Neural progenitor cell (in vitro differentiated cells): ENCODE results near the gene STOML2.

Experiments used
- CTCF ChIP-seq: fragments of 200-600 bp; sonication (generic); IDR thresholded peaks from 2 replicates; pipeline ENCODE4 v1.5.1; 2017; ENCODE audit warnings: antibody characterized with exemption, mild to moderate bottlenecking
- EZH2 ChIP-seq: fragments of 200-600 bp; sonication (generic); IDR thresholded peaks from 2 replicates; pipeline ENCODE4 v1.6.1; 2017; ENCODE audit warnings: antibody characterized with exemption, mild to moderate bottlenecking, moderate library complexity
- EZH2phosphoT487 ChIP-seq: fragments of 200-600 bp; sonication (generic); IDR thresholded peaks from 2 replicates; pipeline ENCODE4 v1.6.1; 2017; ENCODE audit warnings: antibody characterized with exemption

- TF ChIP-seq CTCF (no peak), EZH2 (no peak), EZH2phosphoT487 (no peak)
Observed at GRCh38 chr9:35112257-35113020, 9.5 kb upstream of the STOML2 start.
